ENCODE results near the gene CTDNEP1. TPM values are rescaled to one million over a fixed set of nuclear protein-coding genes. Genes with fewer than 3 reads are reported as not detected.

CTDNEP1 gene
- polyA plus RNA-seq, 1 donor, result 184 TPM

DNA sequence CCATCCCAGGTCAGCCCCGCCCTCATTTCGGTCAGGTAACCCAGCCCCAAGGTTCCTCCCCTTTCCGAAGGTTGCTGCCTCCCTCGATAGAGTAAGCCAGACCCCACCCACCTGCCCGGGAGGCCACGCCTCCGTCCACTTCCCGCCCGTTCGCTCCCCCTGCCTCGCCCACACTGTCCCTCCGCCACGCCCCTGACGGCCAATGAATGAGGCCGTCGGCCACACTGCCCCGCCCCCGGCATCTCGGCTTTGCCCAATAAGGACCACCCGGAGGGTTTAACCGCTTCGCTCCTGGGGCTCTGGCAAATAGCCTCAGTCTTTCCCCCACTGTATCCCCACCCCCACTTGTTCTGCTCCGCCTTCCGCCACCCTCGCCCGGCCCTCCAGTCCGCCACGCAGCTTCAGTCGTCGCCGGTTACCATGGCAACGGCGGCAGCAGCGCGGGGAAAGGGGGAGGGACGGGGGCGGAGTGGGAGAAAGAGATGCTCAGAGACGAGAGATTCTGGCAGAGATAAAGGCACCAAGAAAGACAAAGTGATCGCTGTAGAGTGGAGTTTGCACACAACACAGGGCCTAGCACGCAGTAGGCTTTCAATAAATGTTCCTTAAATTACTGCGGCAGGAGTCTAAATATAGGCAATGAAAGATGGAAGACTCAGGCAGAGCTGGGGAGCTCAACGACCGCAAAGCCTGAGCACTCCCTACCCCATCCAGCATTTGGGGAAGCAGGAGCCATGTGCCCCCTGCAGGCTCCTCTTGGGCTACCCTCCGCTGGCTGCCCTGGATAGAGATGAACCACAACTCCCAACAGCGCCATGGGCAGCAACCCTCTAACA is 37.0 kb downstream of the CTDNEP1 start:
- DNase-seq, result peak; percentile 98

DNA sequence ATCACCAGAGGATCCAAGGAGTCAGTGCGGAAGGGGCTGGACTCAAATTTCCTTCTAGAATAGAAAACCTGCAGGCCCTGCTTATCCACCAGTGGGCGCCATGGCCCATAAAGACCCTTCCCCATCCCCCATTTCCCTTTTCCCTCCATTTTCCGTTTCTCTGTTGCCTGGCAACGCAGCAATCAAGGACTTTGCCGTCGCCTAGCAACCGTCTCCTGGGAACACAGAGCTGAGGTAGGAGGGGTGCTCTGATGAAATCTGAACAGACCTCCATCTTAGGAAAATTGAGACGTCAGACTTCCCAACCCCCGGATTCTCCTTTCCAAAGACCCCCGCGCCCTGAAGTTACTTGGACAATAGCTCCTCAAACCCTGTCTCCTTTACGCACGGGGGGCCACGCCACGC is 37.6 kb downstream of the CTDNEP1 start:
- DNase-seq, result peak; percentile 88

DNA sequence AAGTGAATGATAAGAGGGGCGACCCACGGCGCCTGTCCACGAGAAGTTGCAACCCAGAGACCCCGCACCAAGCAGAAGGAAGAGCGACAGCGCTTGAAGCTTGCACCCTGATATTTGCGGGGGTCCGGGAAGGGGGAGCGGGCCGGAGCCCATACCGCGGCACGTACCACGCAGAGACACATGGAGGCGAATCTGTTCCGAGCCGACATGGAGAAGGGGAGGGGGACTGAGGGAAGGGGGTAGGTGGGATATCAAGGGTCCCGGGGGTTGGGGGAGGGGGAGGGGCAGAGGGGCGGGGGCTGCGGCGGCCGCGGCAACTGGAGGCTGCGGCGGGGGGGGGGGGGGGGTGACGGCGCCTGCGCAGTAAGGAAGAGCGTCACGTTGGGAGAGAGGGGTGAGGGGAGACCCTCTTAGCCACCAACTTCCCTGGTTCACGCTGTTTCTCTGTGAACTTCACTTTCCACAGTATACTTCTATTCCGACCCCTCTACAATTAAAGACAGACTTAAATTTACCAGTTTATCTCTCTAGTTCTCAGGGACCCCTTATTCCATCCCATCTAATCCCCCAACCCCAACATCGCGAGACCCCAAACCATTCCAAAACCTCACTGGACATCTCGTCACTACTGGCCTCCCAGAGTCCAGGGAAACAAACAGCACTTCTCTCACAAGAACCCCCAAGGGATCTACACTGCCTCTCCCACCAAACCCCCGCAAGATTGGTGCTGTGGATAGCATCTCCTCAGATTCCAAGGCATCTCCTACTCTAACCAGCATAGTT is 39.9 kb downstream of the CTDNEP1 start:
- DNase-seq, result no peak

DNA sequence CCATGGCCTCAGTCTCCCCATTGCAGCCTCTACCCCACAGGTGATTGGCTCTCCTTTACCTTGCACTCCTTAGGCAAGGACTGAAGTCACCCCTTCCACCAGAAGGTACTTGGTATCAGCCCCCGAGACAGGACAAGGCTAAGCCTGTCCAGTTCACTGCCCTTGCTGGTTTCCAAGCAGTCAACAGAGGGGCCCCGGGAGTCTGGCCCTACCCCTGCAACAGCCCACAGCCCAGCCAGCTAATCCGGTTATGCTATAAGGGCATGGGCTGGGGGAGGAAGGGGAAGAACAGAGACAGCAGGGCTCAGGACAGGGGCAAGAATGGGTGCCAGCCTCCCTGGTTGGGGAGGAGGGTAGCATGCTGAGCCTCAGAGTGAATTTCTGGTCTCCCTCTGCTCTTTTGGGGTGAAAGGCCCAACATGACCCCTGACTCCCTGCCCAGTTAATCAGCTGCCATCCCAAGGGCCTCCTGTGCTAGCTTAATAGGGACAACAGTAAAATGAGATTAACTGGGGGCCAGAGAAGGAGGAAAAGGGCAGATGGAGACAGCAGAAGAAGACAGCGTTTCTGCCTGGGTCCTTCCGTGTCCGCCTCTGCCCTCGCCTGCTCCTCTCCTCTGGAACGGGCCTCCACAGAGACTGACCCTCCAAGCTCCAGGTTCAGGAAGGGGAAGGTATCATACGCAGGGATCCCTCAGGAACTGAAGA is 42.6 kb downstream of the CTDNEP1 start:
- DNase-seq, result no peak

DNA sequence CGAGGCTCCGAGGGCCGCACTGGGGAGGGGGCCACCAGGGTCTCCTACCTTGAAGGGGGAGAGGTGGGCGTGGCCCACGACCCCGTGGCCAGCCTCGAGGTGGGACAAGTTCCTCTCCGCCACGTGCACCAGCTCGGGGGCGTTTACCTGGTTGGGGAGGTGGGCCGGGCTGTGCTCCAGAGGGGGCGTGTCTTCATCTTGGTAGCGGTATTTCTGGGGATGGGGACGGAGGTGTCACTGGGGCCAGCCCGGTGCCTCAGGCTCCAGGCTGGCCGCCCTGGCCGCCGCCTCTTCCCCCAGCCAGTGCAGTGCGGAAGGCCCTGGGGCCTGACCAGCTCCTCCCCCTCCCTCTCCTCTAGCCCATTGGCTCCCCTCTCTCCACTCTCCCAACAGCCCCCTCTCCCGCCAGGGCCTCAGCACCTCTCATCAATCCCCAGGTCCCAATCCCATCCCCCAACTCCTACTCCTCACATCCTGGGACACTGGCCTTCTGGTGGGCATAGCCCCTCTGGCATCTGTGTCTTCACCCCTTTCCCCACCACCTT is 43.4 kb downstream of the CTDNEP1 start:
- no peak for DNase-seq

DNA sequence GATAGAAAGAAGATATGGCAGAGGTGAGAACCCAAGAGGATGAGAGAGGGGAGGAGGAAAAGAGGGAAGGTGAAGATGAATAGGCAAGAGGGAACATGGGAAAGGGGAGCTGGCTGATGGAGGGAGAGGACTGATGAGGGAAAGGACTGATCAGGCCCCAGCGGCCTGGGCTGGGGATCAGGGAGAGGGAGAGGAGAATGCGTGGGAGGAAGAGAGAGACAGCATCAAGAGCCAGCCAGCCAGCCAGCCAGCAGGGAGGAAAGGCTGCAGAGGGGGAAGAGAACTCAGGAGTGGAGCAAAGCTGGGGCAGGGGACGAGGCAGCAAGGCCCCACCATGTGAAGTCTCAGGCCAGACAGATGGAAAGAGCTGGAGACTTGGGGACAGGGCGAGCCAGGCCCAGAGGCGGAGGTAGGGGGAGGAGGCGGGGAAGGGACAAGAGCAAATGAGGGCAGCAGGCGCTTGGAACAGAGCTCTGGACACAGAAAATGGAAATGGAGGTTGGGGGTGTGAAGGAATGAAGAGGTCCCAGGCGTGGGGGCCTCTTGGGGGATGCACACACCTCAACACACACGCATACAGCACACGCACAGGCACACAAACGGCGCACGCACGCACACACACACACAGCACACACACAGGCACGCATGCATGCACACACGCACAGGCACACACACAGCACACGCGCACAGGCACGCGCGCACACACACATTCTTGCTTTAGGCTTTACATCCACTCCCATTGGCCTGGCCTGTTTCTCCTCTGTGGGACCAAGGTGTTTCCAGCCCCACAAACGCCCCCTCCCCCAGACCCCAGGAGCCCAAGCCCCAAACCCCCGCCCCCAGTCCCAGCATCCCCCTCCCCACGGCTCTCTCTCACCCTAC is 44.2 kb downstream of the CTDNEP1 start:
- no peak for DNase-seq

DNA sequence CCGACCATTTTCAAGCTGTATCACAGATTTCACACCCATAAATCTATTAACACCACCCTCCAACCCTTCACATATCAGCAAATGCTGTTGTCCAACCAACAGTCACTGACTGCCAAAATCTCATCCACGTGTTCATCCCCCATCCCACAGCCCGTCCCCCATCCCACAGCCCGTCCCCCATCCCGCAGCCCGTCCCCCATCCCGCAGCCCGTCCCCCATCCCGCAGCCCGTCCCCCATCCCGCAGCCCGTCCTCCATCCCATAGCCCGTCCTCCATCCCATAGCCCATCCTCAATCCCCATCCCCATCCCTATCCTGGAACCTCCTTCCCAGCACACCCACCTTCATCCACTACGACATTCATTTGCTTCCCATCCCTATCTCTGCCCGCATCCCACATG is 46.0 kb downstream of the CTDNEP1 start:
- no peak for DNase-seq

DNA sequence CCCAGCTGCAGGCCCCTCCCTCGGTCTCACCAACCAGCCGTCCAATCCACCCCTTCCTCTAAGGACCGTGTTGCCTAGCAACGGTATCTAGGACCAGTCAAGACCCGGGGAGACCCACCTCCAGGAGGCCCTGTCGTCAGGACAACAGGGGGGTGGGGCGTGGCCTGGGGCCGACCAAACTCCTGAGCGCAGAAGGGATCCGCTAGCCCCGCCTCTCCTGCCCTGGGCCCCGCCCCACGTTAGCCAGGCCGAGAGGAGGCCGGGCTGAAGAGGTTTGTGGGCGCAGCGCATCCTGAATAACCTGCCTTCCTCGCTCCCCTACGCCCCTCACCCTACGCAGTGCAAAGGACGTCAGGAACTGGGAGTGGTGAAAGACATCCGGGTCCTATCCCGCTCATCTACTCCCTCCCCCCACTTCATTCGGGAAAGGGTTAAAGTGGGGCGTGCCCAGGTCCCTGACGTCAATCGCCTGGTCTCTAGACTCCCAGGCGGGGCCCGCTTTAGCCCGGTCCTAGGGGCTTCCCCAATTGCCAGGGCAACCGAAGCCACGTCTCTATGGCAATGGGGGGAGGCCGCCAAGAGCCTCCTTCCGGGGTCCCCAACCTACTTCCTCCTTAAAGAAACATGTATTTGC is 46.6 kb downstream of the CTDNEP1 start:
- DNase-seq, result peak; percentile 88

DNA sequence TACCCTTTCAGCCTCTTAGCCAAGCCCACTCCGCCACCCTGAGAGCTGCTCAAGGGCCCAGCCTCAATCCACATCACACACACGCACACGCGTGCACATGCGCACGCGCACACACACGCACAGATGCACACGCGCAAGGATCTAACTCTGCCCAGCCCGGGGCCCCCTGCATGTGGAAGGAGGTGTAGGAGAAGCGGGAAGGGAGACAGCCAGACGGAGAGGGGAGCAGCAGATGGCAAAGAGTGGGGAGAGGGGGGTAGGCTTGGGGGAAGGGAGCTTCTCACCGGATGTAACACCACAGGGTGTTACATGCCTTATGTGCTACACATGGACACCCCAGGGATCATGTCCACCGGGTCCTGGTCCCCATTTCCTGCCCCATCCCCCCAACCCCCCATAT is 47.2 kb downstream of the CTDNEP1 start:
- no peak for DNase-seq

DNA sequence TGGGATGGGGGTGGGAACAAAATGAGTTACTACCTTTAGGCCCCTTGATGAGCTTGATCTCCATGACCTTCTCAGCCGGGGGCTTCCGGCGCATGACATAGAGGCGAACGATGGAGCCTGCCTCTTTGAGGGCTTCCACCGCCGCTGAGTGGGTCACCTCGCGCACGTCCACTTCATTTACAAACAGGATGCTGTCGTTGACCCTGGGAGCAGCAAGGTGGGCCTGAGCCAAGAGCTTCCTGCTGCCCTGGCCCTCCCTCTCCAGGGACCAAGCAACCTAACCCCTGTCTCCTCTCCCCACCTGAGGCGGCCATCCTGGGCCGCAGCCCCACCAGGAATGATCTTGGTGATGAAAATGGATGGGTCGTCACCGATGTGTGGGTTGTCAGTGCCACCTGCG is 48.1 kb downstream of the CTDNEP1 start:
- no peak for DNase-seq

DNA sequence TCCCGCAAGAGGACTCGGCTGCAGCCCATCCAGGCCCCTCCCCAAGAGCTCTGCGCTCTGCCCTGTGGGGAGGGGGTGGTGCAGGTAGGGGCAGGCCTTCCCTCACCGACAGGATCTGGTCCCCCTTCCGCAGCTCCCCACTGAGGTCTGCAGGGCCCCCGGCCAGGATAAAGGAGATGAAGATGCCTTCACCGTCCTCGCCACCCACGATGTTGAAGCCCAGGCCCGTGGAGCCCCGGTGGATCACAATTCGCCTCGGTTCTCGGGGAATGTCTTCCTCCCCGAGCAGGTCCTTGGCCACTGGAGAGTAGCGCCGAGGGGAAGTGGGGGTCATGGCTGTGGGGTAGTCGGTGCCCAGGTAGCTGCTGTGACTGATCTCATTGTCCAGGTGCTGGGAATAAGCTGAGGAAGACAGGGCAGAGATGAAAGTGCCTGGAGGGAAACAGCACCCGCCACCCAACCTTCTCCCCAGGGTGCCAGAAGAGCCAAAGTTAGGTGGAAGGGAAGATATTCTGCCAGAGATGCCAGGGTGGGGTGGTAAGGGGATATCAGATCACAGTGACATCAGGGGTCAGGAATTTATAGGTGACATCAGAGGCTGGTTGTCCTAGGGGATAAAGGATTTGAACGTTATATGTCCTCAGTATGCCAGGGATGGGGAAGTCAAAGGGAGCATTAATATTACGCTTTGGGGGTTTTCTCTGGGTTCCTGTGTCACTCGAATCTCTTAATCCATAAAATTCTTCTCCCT is 54.7 kb downstream of the CTDNEP1 start:
- no peak for DNase-seq

DNA sequence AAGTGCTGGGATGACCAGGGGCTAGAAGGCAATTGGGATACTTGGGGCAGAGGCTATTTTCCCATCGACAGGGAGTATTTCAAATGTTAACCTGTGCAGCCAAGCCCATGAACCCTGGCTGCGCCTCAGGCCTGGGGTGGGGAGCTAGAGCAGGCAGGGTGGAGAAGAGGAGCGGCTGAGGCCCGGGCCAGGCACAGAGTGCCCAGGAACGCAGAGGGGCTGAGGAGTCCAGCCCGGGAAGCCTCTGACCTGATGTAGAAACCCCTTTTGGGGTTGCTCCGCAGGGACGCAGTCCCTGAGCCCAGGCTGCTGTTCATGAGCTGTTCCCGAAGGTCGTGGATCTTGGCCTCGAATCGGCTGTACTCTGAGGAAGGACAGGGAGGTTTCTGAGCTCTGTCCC is 55.6 kb downstream of the CTDNEP1 start:
- DNase-seq, result no peak

Other genes with a start within 250 kb of the CTDNEP1 start
- 123 TPM for gene RNASEK, start 239.1 kb downstream of the CTDNEP1 start, polyA plus RNA-seq (ENCODE audit: insufficient read length)
- gene BCL6B, start 228.7 kb downstream of the CTDNEP1 start, polyA plus RNA-seq (ENCODE audit: insufficient read length), result 20.9 TPM
- 2.2 TPM for gene SLC16A13, start 215.7 kb downstream of the CTDNEP1 start, polyA plus RNA-seq (ENCODE audit: insufficient read length)
- 0.50 TPM for gene SLC16A11, start 207.6 kb downstream of the CTDNEP1 start, polyA plus RNA-seq (ENCODE audit: insufficient read length)
- 1.7 TPM for gene CLEC10A, start 171.5 kb downstream of the CTDNEP1 start, polyA plus RNA-seq (ENCODE audit: insufficient read length)
- gene ASGR2, start 136.9 kb downstream of the CTDNEP1 start, polyA plus RNA-seq (ENCODE audit: insufficient read length), result 0.36 TPM
- gene ASGR1, start 72.4 kb downstream of the CTDNEP1 start, polyA plus RNA-seq (ENCODE audit: insufficient read length), result 1.8 TPM
- gene DLG4, start 31.9 kb downstream of the CTDNEP1 start, polyA plus RNA-seq (ENCODE audit: insufficient read length), result 18.6 TPM
- 260 TPM for gene ACADVL, start 31.8 kb downstream of the CTDNEP1 start, polyA plus RNA-seq (ENCODE audit: insufficient read length)
- 40.6 TPM for gene DVL2, start 17.2 kb downstream of the CTDNEP1 start, polyA plus RNA-seq (ENCODE audit: insufficient read length)
- gene PHF23, start 12.3 kb downstream of the CTDNEP1 start, polyA plus RNA-seq (ENCODE audit: insufficient read length), result 34.4 TPM
- 269 TPM for gene GABARAP, start 9.3 kb downstream of the CTDNEP1 start, polyA plus RNA-seq (ENCODE audit: insufficient read length)
- gene ELP5, start 481 bp upstream of the CTDNEP1 start, polyA plus RNA-seq (ENCODE audit: insufficient read length), result 46.1 TPM
- 1.6 TPM for gene CLDN7, start 10.7 kb upstream of the CTDNEP1 start, polyA plus RNA-seq (ENCODE audit: insufficient read length)
- 42.0 TPM for gene SLC2A4, start 30.0 kb upstream of the CTDNEP1 start, polyA plus RNA-seq (ENCODE audit: insufficient read length)
- gene YBX2, start 42.9 kb upstream of the CTDNEP1 start, polyA plus RNA-seq (ENCODE audit: insufficient read length), result 3.6 TPM
- 295 TPM for gene EIF5A, start 55.9 kb upstream of the CTDNEP1 start, polyA plus RNA-seq (ENCODE audit: insufficient read length)
- gene GPS2, start 63.6 kb upstream of the CTDNEP1 start, polyA plus RNA-seq (ENCODE audit: insufficient read length), result 68.4 TPM
- gene NEURL4, start 77.6 kb upstream of the CTDNEP1 start, polyA plus RNA-seq (ENCODE audit: insufficient read length), result 23.9 TPM
- 13.6 TPM for gene ACAP1, start 84.8 kb upstream of the CTDNEP1 start, polyA plus RNA-seq (ENCODE audit: insufficient read length)
- 8.9 TPM for gene KCTD11, start 100.4 kb upstream of the CTDNEP1 start, polyA plus RNA-seq (ENCODE audit: insufficient read length)
- not detected for gene TMEM95, start 103.4 kb upstream of the CTDNEP1 start, polyA plus RNA-seq (ENCODE audit: insufficient read length)
- gene TNK1, start 129.4 kb upstream of the CTDNEP1 start, polyA plus RNA-seq (ENCODE audit: insufficient read length), result 0.66 TPM
- 31.1 TPM for gene PLSCR3, start 142.8 kb upstream of the CTDNEP1 start, polyA plus RNA-seq (ENCODE audit: insufficient read length)
- 52.9 TPM for gene TMEM256, start 152.4 kb upstream of the CTDNEP1 start, polyA plus RNA-seq (ENCODE audit: insufficient read length)
- 31.4 TPM for gene NLGN2, start 156.1 kb upstream of the CTDNEP1 start, polyA plus RNA-seq (ENCODE audit: insufficient read length)
- not detected for gene SPEM1, start 168.6 kb upstream of the CTDNEP1 start, polyA plus RNA-seq (ENCODE audit: insufficient read length)
- gene SPEM2, start 173.9 kb upstream of the CTDNEP1 start, polyA plus RNA-seq (ENCODE audit: insufficient read length), result not detected
- gene SPEM3, start 177.1 kb upstream of the CTDNEP1 start, polyA plus RNA-seq (ENCODE audit: insufficient read length), result not detected
- gene TMEM102, start 183.7 kb upstream of the CTDNEP1 start, polyA plus RNA-seq (ENCODE audit: insufficient read length), result 1.5 TPM
- 2.6 TPM for gene FGF11, start 187.8 kb upstream of the CTDNEP1 start, polyA plus RNA-seq (ENCODE audit: insufficient read length)
- 86.6 TPM for gene CHRNB1, start 193.3 kb upstream of the CTDNEP1 start, polyA plus RNA-seq (ENCODE audit: insufficient read length)
- 27.5 TPM for gene ZBTB4, start 227.9 kb upstream of the CTDNEP1 start, polyA plus RNA-seq (ENCODE audit: insufficient read length)
- 0.13 TPM for gene SLC35G6, start 229.7 kb upstream of the CTDNEP1 start, polyA plus RNA-seq (ENCODE audit: insufficient read length)
- gene POLR2A, start 232.6 kb upstream of the CTDNEP1 start, polyA plus RNA-seq (ENCODE audit: insufficient read length), result 70.0 TPM